Osteoblast (primary cell): Measurements from ENCODE around the gene UBE2E3. TPM values are rescaled to one million over a fixed set of nuclear protein-coding genes. Genes with fewer than 3 reads are reported as not detected.

Experiments
- DNase-seq: peaks from one replicate; pipeline ENCODE4 v3.0.0; 2011; ENCODE audit warnings: low spot score, mixed read lengths; ENCODE audit not compliant: insufficient read length; ENCODE audit errors: missing footprints
- H2AFZ ChIP-seq: 2 replicates; pipeline ENCODE4 v1.6.0; 2011; ENCODE audit warnings: mild to moderate bottlenecking, low read length
- H3K27ac ChIP-seq: 2 replicates; pipeline ENCODE4 v1.5.1; 2011; ENCODE audit warnings: mild to moderate bottlenecking, low read depth, low read length, moderate library complexity
- H3K27me3 ChIP-seq: 2 replicates; pipeline ENCODE4 v1.6.0; 2012; ENCODE audit warnings: mild to moderate bottlenecking, control low read depth, inconsistent platforms, low read length, moderate library complexity; ENCODE audit not compliant: insufficient read depth
- H3K36me3 ChIP-seq: 2 replicates; pipeline ENCODE4 v1.5.1; 2011; ENCODE audit warnings: mild to moderate bottlenecking, low read length, control low read depth, moderate library complexity; ENCODE audit not compliant: insufficient read depth
- H3K4me1 ChIP-seq: 2 replicates; pipeline ENCODE4 v1.5.1; 2011; ENCODE audit warnings: mild to moderate bottlenecking, low read length, control low read depth, moderate library complexity; ENCODE audit not compliant: insufficient read depth
- H3K4me2 ChIP-seq: 2 replicates; pipeline ENCODE4 v1.6.0; 2011; ENCODE audit warnings: mild to moderate bottlenecking, low read length; ENCODE audit not compliant: insufficient read depth
- H3K4me3 ChIP-seq: fragments of 200-600 bp; sonication (generic); 3 replicates; pipeline ENCODE4 v1.5.1; 2012; ENCODE audit warnings: mild to moderate bottlenecking, low read length, inconsistent platforms; ENCODE audit not compliant: insufficient read depth
- H3K79me2 ChIP-seq: 2 replicates; pipeline ENCODE4 v1.6.0; 2012; ENCODE audit warnings: mild to moderate bottlenecking, low read length, control low read depth, inconsistent platforms; ENCODE audit not compliant: insufficient read depth
- H3K9me3 ChIP-seq: 2 replicates; pipeline ENCODE4 v1.5.1; 2011; ENCODE audit warnings: low read depth, low read length, control low read depth
- H4K20me1 ChIP-seq: 2 replicates; pipeline ENCODE4 v1.6.0; 2012; ENCODE audit warnings: mild to moderate bottlenecking, low read length, control low read depth; ENCODE audit not compliant: insufficient read depth
- total RNA-seq: library from RNA; depleted of rRNA; stranded (reverse); fragments of >200 nt; gene quantifications from 2 replicates; pipeline ENCODE4 v1.2.3, GENCODE V29; 2012
- TF ChIP-seq, protein P1 (sequence below): IDR thresholded peaks from 2 replicates; pipeline ENCODE4 v1.5.1; 2011; ENCODE audit warnings: mild to moderate bottlenecking, low read depth, low read length, moderate library complexity; ENCODE audit errors: extremely low read depth

Gene UBE2E3
- total RNA-seq, 1 donor: 58.3 TPM

DNA sequence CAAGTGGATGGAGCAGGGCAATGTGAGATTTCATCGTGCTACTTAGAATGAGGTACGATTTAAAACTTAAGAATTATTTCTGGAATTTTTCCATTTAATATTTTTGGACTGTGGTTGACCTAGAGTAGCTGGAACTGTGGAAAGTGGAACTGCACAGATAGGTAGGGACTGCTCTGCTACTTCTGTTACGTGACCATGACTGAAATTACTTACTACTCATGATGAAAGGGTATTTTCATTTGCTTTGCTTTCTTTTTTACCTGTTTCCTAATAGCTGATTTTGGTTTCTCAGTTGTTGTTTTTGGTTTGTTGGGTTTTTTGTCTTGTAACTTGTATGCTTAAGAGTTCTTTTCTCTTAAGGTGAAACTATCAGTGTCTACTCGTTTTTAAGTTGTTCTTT, 11.4 kb downstream of the UBE2E3 start:
- Histone ChIP-seq H3K27me3 (no peaks in the 10 kb centered on the region), H3K4me2 (no peak overlapping the region), H2AFZ (no peak overlapping the region), H3K27ac (no peak overlapping the region), H3K4me1 (peaks cover 8% of the 10 kb centered on the region), H3K9me3 (no peaks in the 10 kb centered on the region), H3K79me2 (peaks cover 100% of the 10 kb centered on the region), H4K20me1 (peaks cover 5% of the 10 kb centered on the region), H3K36me3 (peaks cover 29% of the 10 kb centered on the region), H3K4me3 (no peak overlapping the region)
- DNase-seq: no peak
- TF ChIP-seq, protein P1, sequence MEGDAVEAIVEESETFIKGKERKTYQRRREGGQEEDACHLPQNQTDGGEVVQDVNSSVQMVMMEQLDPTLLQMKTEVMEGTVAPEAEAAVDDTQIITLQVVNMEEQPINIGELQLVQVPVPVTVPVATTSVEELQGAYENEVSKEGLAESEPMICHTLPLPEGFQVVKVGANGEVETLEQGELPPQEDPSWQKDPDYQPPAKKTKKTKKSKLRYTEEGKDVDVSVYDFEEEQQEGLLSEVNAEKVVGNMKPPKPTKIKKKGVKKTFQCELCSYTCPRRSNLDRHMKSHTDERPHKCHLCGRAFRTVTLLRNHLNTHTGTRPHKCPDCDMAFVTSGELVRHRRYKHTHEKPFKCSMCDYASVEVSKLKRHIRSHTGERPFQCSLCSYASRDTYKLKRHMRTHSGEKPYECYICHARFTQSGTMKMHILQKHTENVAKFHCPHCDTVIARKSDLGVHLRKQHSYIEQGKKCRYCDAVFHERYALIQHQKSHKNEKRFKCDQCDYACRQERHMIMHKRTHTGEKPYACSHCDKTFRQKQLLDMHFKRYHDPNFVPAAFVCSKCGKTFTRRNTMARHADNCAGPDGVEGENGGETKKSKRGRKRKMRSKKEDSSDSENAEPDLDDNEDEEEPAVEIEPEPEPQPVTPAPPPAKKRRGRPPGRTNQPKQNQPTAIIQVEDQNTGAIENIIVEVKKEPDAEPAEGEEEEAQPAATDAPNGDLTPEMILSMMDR: no peak

DNA sequence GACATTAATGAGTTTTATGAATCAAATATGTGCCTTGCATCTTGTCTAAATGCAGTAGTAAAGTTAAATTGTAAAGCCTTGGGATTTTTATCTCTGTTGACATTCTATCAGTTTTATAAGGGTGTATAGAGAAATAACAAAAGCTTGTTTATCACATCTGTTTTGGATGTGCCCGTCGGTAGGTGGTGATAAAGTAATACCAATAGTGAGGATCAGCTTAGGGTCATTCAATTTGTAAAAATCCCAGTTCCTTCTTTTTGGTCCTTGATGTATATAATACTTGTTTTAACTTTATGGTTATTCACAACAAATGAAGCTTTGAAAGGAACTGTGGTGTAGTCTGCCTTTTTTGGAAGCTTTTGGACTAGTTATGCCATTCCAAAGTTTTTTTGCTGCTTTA, 12.6 kb downstream of the UBE2E3 start:
- H3K27ac ChIP-seq: no peak overlapping the region
- no peak overlapping the region for H2AFZ ChIP-seq
- peaks cover 29% of the 10 kb centered on the region for H3K36me3 ChIP-seq
- TF ChIP-seq, protein P1: peak; percentile 19
- H3K4me1 ChIP-seq: peaks cover 8% of the 10 kb centered on the region
- H3K79me2 ChIP-seq: peaks cover 100% of the 10 kb centered on the region
- DNase-seq: no peak
- H3K4me3 ChIP-seq: no peak overlapping the region
- no peaks in the 10 kb centered on the region for H3K27me3 ChIP-seq
- peaks cover 5% of the 10 kb centered on the region for H4K20me1 ChIP-seq
- H3K4me2 ChIP-seq: no peak overlapping the region
- H3K9me3 ChIP-seq: no peaks in the 10 kb centered on the region

DNA sequence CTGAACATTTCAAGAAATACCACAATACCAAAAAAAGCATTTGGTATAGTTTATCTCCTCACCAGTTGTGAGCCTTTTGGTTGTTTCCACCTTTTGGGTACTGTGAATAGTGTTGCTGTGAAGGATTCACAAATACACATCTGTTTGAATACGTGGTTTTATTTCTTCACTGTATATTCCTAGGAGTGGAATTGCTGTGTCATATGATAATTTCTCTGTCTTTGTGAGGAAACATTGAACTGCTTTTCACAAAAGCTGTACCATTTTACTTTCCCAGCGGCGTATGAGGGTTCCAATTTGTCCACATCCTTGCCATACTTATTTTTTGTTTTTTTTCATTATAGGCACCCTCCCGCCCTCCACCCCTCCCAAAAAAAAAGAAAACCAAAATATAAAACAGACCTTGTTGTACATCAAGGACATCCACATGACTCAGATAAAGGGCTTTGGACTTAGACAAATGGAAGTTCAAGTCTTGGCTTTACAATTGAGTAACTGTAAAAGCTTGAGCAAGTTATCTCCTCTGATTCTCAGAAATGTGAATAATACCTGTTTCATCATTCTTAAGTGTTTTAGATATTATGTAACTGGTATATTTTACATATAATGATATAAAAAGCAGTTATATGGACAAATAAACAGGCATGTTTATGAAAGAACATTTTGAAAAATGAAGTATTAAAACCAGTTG, 19.0 kb downstream of the UBE2E3 start:
- peaks cover 99% of the 10 kb centered on the region for H3K79me2 ChIP-seq
- H3K4me1 ChIP-seq: no peaks in the 10 kb centered on the region
- H3K27ac ChIP-seq: no peak overlapping the region
- no peaks in the 10 kb centered on the region for H3K27me3 ChIP-seq
- no peak for DNase-seq
- H4K20me1 ChIP-seq: peaks cover 8% of the 10 kb centered on the region
- no peak overlapping the region for H3K4me2 ChIP-seq
- H3K4me3 ChIP-seq: no peak overlapping the region
- TF ChIP-seq, protein P1: no peak
- H2AFZ ChIP-seq: no peak overlapping the region
- H3K9me3 ChIP-seq: no peaks in the 10 kb centered on the region
- H3K36me3 ChIP-seq: peaks cover 7% of the 10 kb centered on the region

DNA sequence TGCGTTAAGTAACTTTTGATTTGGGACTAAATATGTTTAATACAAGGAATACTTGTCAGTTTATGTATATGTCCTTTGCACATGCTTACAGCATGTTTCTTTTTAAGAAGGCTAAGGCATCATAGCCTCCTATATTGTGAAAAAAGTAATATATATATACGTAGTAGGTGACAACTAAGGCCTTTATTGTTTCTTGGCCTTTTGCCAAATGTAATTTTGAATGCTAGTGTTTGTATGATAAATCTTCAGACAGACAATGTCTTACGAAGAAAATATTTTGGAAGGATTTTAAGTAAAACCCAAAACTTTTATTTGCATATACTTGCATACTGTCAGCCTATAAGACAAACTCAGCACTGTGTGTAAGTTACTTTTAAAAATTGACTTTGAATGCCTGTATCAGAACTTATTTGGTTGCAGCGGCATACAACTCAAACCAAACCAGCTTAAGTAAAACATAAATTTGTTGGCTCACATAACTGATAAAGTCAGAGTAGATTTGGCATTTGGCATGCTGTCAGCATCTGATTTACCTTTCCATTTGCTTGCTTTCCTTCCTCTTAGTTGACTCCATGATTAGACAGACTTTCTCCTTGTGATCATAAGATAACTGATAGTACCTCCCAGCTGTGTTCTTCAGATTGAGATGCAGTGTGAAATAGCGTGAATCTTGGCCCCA, 24.4 kb downstream of the UBE2E3 start:
- Histone ChIP-seq H3K4me3 (no peak overlapping the region), H3K27ac (no peak overlapping the region), H3K36me3 (no peaks in the 10 kb centered on the region), H3K79me2 (peaks cover 98% of the 10 kb centered on the region), H2AFZ (no peak overlapping the region), H4K20me1 (peaks cover 21% of the 10 kb centered on the region), H3K4me1 (no peaks in the 10 kb centered on the region), H3K4me2 (no peak overlapping the region), H3K27me3 (no peaks in the 10 kb centered on the region), H3K9me3 (no peaks in the 10 kb centered on the region)
- no peak for DNase-seq
- TF ChIP-seq, protein P1: no peak
